Ishikawa (cell line): Measurements from ENCODE around the gene ZNF546.

Source experiments
- NFIC ChIP-seq: IDR thresholded peaks from 2 replicates; pipeline ENCODE4 v1.6.1; 2012
- RAD21 ChIP-seq: IDR thresholded peaks from 2 replicates; pipeline ENCODE4 v1.6.1; 2012; ENCODE audit warnings: low read depth
- TAF1 ChIP-seq: IDR thresholded peaks from 2 replicates; pipeline ENCODE4 v1.6.1; 2012; ENCODE audit warnings: low read depth, mild to moderate bottlenecking
- TCF12 ChIP-seq: IDR thresholded peaks from 2 replicates; pipeline ENCODE4 v1.6.1; 2012; ENCODE audit warnings: low read depth
- ZBTB7A ChIP-seq: IDR thresholded peaks from 2 replicates; pipeline ENCODE4 v1.6.1; 2012; ENCODE audit warnings: low read depth
- TF ChIP-seq, protein P1 (sequence below): IDR thresholded peaks from 2 replicates; pipeline ENCODE4 v1.6.1; 2012; ENCODE audit warnings: low read depth, mild to moderate bottlenecking

DNA sequence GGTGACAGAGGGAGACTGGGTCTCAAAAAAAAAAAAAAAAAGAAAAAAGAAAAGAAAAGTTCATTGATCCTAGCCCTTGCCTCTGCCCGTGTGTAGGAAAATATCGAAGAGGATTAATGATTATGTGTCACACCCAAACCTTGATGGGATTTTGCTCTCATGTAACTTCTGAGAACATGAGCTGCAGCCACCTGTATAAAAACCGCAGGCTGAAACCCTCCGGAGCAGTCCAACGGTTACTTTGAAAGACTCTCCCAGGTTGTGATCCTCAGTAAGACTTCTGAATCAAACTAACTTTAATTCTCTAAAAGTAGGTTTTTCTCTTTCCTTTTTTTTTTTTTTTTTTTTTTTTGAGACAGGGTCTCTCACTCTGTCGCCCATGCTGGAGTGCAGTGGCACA is 30.2 kb upstream of the ZNF546 start:
- no peak for TF ChIP-seq RAD21
- no peak for TF ChIP-seq NFIC
- TF ChIP-seq, protein P1, sequence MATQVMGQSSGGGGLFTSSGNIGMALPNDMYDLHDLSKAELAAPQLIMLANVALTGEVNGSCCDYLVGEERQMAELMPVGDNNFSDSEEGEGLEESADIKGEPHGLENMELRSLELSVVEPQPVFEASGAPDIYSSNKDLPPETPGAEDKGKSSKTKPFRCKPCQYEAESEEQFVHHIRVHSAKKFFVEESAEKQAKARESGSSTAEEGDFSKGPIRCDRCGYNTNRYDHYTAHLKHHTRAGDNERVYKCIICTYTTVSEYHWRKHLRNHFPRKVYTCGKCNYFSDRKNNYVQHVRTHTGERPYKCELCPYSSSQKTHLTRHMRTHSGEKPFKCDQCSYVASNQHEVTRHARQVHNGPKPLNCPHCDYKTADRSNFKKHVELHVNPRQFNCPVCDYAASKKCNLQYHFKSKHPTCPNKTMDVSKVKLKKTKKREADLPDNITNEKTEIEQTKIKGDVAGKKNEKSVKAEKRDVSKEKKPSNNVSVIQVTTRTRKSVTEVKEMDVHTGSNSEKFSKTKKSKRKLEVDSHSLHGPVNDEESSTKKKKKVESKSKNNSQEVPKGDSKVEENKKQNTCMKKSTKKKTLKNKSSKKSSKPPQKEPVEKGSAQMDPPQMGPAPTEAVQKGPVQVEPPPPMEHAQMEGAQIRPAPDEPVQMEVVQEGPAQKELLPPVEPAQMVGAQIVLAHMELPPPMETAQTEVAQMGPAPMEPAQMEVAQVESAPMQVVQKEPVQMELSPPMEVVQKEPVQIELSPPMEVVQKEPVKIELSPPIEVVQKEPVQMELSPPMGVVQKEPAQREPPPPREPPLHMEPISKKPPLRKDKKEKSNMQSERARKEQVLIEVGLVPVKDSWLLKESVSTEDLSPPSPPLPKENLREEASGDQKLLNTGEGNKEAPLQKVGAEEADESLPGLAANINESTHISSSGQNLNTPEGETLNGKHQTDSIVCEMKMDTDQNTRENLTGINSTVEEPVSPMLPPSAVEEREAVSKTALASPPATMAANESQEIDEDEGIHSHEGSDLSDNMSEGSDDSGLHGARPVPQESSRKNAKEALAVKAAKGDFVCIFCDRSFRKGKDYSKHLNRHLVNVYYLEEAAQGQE: no peak
- TF ChIP-seq TAF1: no peak
- no peak for TF ChIP-seq TCF12
- TF ChIP-seq ZBTB7A: no peak
